Gastroesophageal sphincter (tissue), 3 donors: ENCODE measurements around the gene CCNG1.

ENCODE experiments used
- CTCF ChIP-seq, 4 experiments: fragments of 200-600 bp in 2 of 4; fragments of 450-650 bp in 2 of 4; sonication (generic) in 1 of 4; IDR thresholded peaks; one replicate each; pipeline ENCODE4 v1.5.1; 2017 to 2019; ENCODE audit warnings: antibody characterized with exemption in 4 of 4, mild to moderate bottlenecking in 2 of 4, moderate library complexity in 2 of 4
- EP300 ChIP-seq: sonication (generic); formaldehyde crosslinking; IDR thresholded peaks from one replicate; pipeline ENCODE4 v1.6.1; 2017; ENCODE audit warnings: antibody characterized with exemption, mild to moderate bottlenecking
- POLR2A ChIP-seq, 2 donors: fragments of 450-650 bp; IDR thresholded peaks; one replicate each; pipeline ENCODE4 v1.6.1; 2017; ENCODE audit warnings: antibody characterized with exemption in 2 of 2, mild to moderate bottlenecking in 2 of 2, moderate library complexity in 1 of 2

- TF ChIP-seq EP300 = no peak
- no peak for TF ChIP-seq CTCF (IDR thresholded peaks at IDR 0.05)
- no peak for TF ChIP-seq POLR2A (IDR thresholded peaks at IDR 0.05)
These were observed 11.1 kb downstream of the CCNG1 start for GRCh38 chr5:163448491-163448890.
